ENCODE results near the gene CXCL6.

- TF ChIP-seq ARNTL (CRISPR knock-in tag; IDR thresholded peaks at IDR 0.05; ENCODE audit: borderline replicate concordance, low read depth) (no peak), ZFP3 (CRISPR knock-in tag; IDR thresholded peaks at IDR 0.05) (no peak), CREB5 (CRISPR knock-in tag; IDR thresholded peaks at IDR 0.05; ENCODE audit: low read depth) (no peak), TSHZ2 (CRISPR knock-in tag; IDR thresholded peaks at IDR 0.05) (no peak), TCF4 (CRISPR knock-in tag; IDR thresholded peaks at IDR 0.05; ENCODE audit: borderline replicate concordance) (no peak), PATZ1 (CRISPR knock-in tag; IDR thresholded peaks at IDR 0.05; ENCODE audit: borderline replicate concordance) (no peak), OSR1 (CRISPR knock-in tag; IDR thresholded peaks at IDR 0.05) (no peak), CSRNP3 (CRISPR knock-in tag; IDR thresholded peaks at IDR 0.05) (no peak), ZFP30 (CRISPR knock-in tag; IDR thresholded peaks at IDR 0.05) (no peak), GLIS3 (CRISPR knock-in tag; IDR thresholded peaks at IDR 0.05) (no peak), ZC3H10 (CRISPR knock-in tag; IDR thresholded peaks at IDR 0.05) (no peak), ZNF565 (CRISPR knock-in tag; conservative IDR thresholded peaks at IDR 0.05; ENCODE audit: low read depth) (no peak), ESRRG (CRISPR knock-in tag; IDR thresholded peaks at IDR 0.05) (no peak)
Measured at GRCh38 chr4:73864961-73865360, 28.5 kb downstream of the CXCL6 start.
